DMS114 treated with DMSO at 0.1 percent for 48 hours (cell line): ENCODE data around the gene CTDSP1.

Experiments used
- DNase-seq: peaks from one replicate; lab custom pipeline; 2025; ENCODE audit not compliant: unreplicated experiment; lab: John Stamatoyannopoulos, UW

Gene CTDSP1

GRCh38 chr2:218382785-218383184 is 16.9 kb upstream of the CTDSP1 start:
- no peak for DNase-seq

DNA sequence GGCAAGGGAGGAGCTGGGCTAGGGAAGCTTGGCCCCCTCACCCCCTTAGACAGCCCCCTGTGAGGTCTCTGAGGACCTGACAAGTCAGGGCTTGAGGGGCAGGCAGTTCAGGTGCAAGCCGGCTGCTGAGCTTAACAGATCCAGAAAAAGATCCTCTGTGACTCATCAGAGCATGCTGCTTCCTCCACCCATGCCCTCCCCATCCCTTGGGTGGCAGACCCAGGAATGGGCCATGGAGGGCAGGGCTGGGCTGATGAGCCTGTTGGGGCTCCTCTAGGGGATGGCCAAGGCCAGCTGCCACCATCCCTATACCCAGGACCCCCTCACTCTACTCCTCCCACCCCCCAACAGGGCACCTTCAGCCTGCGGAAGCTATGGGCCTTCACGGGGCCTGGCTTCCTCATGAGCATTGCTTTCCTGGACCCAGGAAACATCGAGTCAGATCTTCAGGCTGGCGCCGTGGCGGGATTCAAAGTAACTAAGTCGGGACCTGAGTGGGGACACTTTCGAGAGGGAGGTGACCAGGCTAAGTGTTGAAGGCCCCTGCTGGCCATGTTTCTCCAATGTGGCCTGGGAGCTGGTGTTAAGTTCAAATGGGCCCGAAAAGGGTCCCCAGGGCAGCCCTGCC is 15.7 kb upstream of the CTDSP1 start:
- no peak for DNase-seq

- DNase-seq = no peak
Observed at GRCh38 chr2:218384975-218385374, 14.7 kb upstream of the CTDSP1 start.

GRCh38 chr2:218386505-218387368 is 12.9 kb upstream of the CTDSP1 start:
- DNase-seq = no peak

DNA sequence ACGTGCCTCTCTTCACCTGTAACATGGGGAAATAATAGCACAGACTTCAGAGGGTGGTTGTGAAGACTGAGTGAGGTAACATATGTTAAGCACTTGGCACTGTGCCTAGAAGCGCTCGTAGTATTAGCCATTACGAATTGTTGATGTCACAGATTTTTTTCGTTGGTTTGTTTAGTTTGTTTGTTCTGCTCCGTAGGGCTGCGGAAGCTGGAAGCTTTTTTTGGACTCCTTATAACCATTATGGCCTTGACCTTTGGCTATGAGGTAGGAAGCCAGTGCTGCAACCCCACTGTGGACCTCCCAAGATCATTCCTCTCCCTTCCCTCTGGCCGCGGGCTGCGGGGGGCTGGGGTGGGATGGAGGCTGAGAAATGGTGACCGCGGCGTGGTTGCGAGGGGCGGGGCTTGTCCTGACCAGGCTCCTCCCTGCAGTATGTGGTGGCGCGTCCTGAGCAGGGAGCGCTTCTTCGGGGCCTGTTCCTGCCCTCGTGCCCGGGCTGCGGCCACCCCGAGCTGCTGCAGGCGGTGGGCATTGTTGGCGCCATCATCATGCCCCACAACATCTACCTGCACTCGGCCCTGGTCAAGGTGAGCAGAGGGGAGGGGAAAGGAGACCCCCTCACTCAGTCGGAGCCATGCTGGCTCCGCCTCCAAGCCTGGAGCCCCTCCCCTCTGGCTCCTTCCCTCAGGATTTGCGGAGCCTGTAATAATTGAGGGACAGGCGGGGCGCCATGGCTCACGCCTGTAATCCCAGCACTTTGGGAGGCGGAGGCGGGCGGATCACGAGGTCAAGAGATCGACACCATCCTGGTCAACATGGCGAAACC is 12.1 kb upstream of the CTDSP1 start:
- no peak for DNase-seq

DNA sequence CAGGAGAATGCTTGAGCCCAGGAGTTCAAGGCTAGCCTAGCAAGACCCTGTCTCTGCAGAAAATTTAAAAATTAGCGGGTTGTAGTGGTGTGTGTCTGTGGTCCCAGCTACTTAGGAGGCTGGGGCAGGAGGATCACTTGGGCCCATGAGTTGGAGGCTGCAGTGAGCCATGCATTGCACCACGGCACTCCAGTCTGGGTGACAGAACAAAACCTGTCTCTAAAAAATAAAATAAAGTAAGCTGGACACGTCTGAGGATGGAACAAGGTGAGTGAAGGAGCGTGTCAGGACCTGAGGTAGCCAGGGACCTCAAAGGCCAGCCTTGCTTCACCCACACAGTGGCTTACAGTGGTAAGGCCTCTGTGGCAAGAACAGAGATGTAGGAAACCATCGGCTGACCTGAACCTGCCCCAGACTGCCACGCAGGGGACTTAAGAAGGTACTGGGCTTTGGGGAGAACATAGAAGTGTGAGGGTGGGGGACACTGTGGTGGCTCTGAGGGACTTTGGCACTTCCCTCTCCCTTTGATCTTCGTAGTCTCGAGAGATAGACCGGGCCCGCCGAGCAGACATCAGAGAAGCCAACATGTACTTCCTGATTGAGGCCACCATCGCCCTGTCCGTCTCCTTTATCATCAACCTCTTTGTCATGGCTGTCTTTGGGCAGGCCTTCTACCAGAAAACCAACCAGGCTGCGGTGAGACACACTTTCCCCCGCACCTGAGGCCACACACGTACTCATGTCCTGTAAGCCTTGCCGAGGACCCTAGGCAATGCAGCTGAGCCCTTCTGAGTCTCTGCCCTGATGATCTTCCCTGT is 10.1 kb upstream of the CTDSP1 start:
- no peak for DNase-seq

DNA sequence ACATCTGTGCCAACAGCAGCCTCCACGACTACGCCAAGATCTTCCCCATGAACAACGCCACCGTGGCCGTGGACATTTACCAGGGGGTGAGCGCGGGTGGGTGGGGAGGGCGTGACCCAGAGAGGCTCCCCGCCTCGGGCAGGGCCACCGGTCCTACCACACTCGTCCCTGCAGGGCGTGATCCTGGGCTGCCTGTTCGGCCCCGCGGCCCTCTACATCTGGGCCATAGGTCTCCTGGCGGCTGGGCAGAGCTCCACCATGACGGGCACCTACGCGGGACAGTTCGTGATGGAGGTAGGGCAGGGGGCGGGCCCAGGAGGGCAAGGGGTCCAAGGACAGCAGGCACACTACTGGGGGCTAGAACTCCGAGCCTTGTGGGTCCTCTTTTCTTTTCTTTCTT is 8.5 kb upstream of the CTDSP1 start:
- no peak for DNase-seq

DNA sequence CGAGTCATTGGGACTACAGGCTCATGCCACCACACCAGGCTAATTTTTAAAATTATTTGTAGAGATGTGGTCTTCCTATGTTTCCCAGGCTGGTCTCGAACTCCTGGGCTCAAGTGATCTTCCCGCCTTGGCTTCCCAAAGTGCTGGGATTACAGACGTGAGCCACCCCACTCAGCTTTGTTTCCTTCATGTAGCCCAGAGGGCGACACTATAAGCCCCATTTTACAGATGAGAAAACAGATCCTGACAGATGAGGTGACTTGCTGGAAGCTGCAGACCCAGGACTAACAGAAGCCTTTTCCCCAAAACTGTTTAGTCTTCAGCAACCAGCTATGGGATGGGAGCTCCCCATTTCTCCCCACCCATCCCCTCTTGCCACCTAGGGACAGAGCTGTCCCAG is 7.2 kb upstream of the CTDSP1 start:
- DNase-seq = no peak

DNA sequence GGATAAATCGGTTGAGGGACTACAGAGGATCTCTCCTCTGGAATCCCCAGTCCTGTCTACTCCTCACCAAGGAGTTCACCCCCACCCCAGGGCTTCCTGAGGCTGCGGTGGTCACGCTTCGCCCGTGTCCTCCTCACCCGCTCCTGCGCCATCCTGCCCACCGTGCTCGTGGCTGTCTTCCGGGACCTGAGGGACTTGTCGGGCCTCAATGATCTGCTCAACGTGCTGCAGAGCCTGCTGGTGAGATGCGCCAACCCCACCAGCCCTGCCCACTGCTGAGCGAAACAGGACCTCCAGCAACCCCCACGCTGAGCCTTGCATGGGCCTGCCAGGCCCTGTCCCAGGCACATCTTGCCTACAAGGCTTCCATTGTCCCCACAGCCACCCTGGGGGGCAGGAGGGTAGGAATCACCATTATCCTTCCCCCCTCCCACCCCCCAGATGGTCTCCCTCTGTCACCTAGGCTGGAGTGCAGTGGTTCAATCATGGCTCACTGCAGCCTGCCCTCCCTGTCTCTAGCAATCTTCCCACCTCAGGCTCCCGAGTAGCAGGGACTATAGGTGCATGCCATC is 6.7 kb upstream of the CTDSP1 start:
- DNase-seq = no peak

- DNase-seq = no peak
Observed at GRCh38 chr2:218393750-218394290, 5.8 kb upstream of the CTDSP1 start.

DNA sequence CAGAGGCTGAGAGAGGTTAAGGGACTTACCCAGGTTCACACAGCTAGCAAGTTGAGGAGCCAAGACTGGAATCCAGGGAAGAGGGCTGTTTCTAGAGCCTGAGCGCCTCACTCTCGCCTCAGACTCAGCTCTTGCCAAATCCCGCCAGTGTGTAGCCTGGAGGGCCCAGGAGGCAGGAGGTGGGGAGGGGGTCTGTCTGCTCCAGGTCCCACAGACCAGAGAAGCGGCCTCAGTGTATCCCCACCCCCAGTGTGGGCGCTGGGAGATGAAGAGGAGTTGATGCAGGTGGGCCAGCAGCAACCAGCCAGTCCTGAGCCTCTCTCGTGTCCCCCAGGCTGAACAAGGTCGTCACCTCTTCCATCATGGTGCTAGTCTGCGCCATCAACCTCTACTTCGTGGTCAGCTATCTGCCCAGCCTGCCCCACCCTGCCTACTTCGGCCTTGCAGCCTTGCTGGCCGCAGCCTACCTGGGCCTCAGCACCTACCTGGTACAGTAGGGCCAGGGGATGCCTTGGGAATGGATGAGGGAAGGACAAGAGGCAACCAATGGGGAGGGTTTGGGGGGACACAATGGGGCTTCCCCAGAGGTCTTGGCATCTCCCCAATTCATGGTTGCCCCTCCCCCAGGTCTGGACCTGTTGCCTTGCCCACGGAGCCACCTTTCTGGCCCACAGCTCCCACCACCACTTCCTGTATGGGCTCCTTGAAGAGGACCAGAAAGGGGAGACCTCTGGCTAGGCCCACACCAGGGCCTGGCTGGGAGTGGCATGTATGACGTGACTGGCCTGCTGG is 5.2 kb upstream of the CTDSP1 start:
- no peak for DNase-seq

GRCh38 chr2:218395090-218395444 is 4.6 kb upstream of the CTDSP1 start:
- DNase-seq = no peak

- DNase-seq = no peak
Observed at GRCh38 chr2:218395456-218395825, 4.2 kb upstream of the CTDSP1 start.

DNA sequence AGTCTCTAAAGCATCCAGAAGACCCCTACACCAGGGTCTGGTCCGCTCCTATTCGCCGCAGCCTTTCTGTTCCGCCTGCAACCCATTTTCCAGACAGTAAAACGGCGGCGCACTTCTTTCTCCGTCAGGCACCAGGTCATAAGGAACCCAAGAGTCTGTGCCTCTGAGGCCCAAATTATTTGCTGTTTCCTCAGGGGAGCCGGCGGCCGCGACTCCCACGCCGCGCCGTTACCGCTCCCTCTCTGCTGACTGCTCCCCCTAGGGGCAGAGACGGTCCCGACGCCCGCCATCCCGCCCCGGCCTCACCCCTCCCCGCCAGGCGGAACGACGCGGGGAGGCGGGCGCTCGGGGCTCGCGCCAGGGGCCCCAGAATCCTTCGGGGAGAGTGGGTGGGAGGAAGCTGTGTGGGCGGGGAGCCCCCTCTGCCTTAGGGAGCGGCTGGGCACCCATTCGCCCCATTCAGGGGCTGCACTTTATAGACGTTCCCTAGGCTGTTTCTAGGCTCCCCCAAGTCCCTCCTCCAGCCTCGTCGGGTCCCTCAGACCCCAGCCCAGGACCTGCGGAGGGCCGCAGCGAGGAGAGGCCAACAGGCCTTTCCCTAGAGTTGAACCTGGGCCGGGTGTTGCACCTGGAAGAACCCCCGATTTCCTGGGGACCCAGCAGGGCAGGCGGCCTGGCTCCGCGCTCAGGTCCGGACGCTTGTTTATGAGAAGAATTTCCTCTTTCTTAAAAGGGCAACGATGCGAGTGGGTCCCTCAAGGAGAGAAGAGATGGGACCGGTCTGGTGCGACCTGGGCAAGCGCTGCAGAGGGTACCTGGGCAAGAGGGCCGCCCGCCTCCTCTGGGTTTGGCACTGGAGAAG is 3.6 kb upstream of the CTDSP1 start:
- peak; percentile 84 for DNase-seq

- DNase-seq = peak; percentile 50
Observed at GRCh38 chr2:218396688-218397462, 2.8 kb upstream of the CTDSP1 start.

- no peak for DNase-seq
Observed at GRCh38 chr2:218397463-218397819, 2.2 kb upstream of the CTDSP1 start.

DNA sequence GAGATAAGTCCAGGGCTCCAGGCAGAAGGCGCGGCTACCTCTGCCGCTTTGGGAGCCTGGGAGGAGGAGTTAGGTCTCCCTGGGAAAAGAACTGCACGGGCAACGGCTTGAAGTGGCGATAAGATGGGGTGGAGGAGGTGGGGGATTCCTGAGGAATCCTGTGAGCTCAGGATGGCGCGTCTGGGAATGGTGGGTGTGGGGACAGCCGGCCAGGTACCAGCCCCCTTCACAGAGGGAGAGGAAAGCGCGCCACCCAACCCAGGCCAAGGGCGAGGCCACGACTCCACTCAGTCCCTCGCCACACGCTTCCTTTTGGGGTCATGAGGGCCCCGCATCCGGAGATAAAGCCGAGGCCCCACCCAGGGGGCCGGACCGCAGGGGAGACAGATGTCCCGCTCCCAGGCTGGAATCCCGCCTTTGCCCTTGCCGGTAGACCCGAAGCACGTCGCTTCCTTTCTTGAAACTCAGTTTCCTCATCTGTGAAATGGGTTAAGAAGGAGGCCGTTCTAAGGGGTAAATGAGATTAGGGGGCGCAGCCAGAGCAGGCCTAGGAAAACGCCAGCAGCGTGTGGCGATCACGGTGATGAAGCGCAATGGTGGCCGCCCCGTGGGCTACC is 1.7 kb upstream of the CTDSP1 start:
- peak; percentile 36 for DNase-seq
